Endothelial cell of umbilical vein (primary cell): ENCODE measurements around the gene FAM181A. TPM values are rescaled to one million over a fixed set of nuclear protein-coding genes. Genes with fewer than 3 reads are reported as not detected.

Source experiments
- BruUV-seq: library from RNA; stranded (reverse); fragments of 400-500 nt; replicated peaks from 2 replicates; lab custom pipeline; 2021; lab: Mats Ljungman, UMichigan
- CTCF ChIA-PET: fragments of 300-600, 350-600 bp; sonication (Branson Sonifier 250); formaldehyde crosslinking; loops from one replicate; lab custom pipeline; 2021; ENCODE audit warnings: antibody characterized with exemption, inconsistent platforms; lab: Charles Lee
- POLR2A ChIA-PET: fragments of 300-600, 350-600 bp; sonication (Branson Sonifier 250); formaldehyde crosslinking; loops from one replicate; lab custom pipeline; 2021; ENCODE audit warnings: antibody characterized with exemption, inconsistent platforms; lab: Charles Lee
- DNase-seq: peaks from one replicate; pipeline ENCODE4 v3.0.0-alpha.2; 2011; ENCODE audit warnings: low read depth, low spot score
- FAIRE-seq: peaks from 2 replicates; lab custom pipeline; 2011; peaks lifted over from hg19 to GRCh38; lab: Jason Lieb, UNC
- H2AFZ ChIP-seq: 2 replicates; pipeline ENCODE4 v1.6.0; 2012; ENCODE audit warnings: low read depth, low read length, control low read depth, inconsistent platforms
- H3K27ac ChIP-seq: 2 replicates; pipeline ENCODE4 v1.5.1; 2011; ENCODE audit warnings: low read depth, mild to moderate bottlenecking, control low read depth, low read length, moderate library complexity; ENCODE audit not compliant: insufficient read depth
- H3K27me3 ChIP-seq, 2 experiments: 2 replicates each; pipeline versions ENCODE4 v1.6.0 to v1.6.1; 2011; ENCODE audit warnings: low read length in 2 of 2, mixed read lengths in 1 of 2; ENCODE audit not compliant: control insufficient read depth in 2 of 2, insufficient read depth in 2 of 2
- H3K36me3 ChIP-seq, 2 experiments: 2 replicates in 1 of 2; 3 replicates in 1 of 2; pipeline ENCODE4 v1.5.1; 2011; ENCODE audit warnings: low read length in 2 of 2, mild to moderate bottlenecking in 1 of 2, moderate library complexity in 1 of 2; ENCODE audit not compliant: control insufficient read depth in 2 of 2, insufficient read depth in 2 of 2; ENCODE audit errors: extremely low read depth in 1 of 2
- H3K4me1 ChIP-seq: 3 replicates; pipeline ENCODE4 v1.5.1; 2011; ENCODE audit warnings: mild to moderate bottlenecking, low read length; ENCODE audit not compliant: control insufficient read depth, insufficient read depth; ENCODE audit errors: extremely low read depth
- H3K4me2 ChIP-seq: 2 replicates; pipeline ENCODE4 v1.6.1; 2011; ENCODE audit warnings: low read length, control low read depth, mixed read lengths; ENCODE audit not compliant: insufficient read depth
- H3K4me3 ChIP-seq, 3 experiments: fragments of 200-600 bp in 1 of 3; sonication (generic), shearing (Covaris generic) in 1 of 3; replicated peaks in 1 of 3; 2 replicates each; pipeline ENCODE4 v1.5.1; 2011 to 2016; ENCODE audit warnings: control low read depth in 3 of 3, low read length in 3 of 3, mild to moderate bottlenecking in 2 of 3, inconsistent platforms in 1 of 3, low read depth in 1 of 3, moderate library complexity in 1 of 3; ENCODE audit not compliant: insufficient read depth in 1 of 3
- H3K79me2 ChIP-seq: 2 replicates; pipeline ENCODE4 v1.6.0; 2012; ENCODE audit warnings: low read length, inconsistent platforms; ENCODE audit not compliant: control insufficient read depth, insufficient read depth
- H3K9ac ChIP-seq: replicated peaks from 2 replicates; pipeline ENCODE3; 2011; ENCODE audit warnings: low read length, control low read depth; ENCODE audit not compliant: insufficient read depth; ENCODE audit errors: extremely low read depth
- H3K9me1 ChIP-seq: replicated peaks from 3 replicates; pipeline ENCODE4 v1.6.0; 2011; ENCODE audit warnings: mild to moderate bottlenecking, low read length; ENCODE audit not compliant: control insufficient read depth, insufficient read depth; ENCODE audit errors: extremely low read depth
- H3K9me3 ChIP-seq: replicated peaks from 2 replicates; pipeline ENCODE4 v1.5.1; 2012; ENCODE audit warnings: low read length, inconsistent platforms; ENCODE audit not compliant: control insufficient read depth, insufficient read depth
- H4K20me1 ChIP-seq: replicated peaks from 2 replicates; pipeline ENCODE3; 2011; ENCODE audit warnings: mild to moderate bottlenecking, low read length; ENCODE audit not compliant: control insufficient read depth, insufficient read depth; ENCODE audit errors: extremely low read depth
- CTCF ChIP-seq, 2 donors: IDR thresholded peaks; 1 replicate in 1 of 2; 2 replicates in 1 of 2; pipeline ENCODE4 v1.5.1; 2011; ENCODE audit warnings: low read length in 2 of 2, mild to moderate bottlenecking in 2 of 2, moderate library complexity in 2 of 2, control low read depth in 1 of 2, inconsistent platforms in 1 of 2, low read depth in 1 of 2; ENCODE audit not compliant: insufficient read depth in 1 of 2; ENCODE audit errors: extremely low read depth in 1 of 2
- EZH2 ChIP-seq: IDR thresholded peaks from 2 replicates; pipeline ENCODE4 v1.6.1; 2012; ENCODE audit warnings: borderline replicate concordance, low read depth, mild to moderate bottlenecking, moderate library complexity, low read length, inconsistent platforms; ENCODE audit not compliant: severe bottlenecking
- FOS ChIP-seq: IDR thresholded peaks from 2 replicates; pipeline ENCODE4 v1.6.1; 2011; ENCODE audit warnings: mild to moderate bottlenecking, low read length, moderate library complexity, borderline replicate concordance; ENCODE audit not compliant: insufficient read depth
- GATA2 ChIP-seq: IDR thresholded peaks from 2 replicates; pipeline ENCODE4 v1.7.0; 2011; ENCODE audit warnings: low read depth, mild to moderate bottlenecking, moderate library complexity, mixed read lengths, low read length; ENCODE audit not compliant: insufficient read length, insufficient read depth
- JUN ChIP-seq: IDR thresholded peaks from 2 replicates; pipeline ENCODE4 v1.6.1; 2011; ENCODE audit warnings: borderline replicate concordance, low read depth; ENCODE audit not compliant: insufficient read length, insufficient read depth
- MAX ChIP-seq: IDR thresholded peaks from 2 replicates; pipeline ENCODE4 v1.6.1; 2011; ENCODE audit not compliant: insufficient read depth, insufficient read length
- MYC ChIP-seq: IDR thresholded peaks from one replicate; pipeline ENCODE4 v1.6.1; 2011; ENCODE audit warnings: mild to moderate bottlenecking, low read depth, low read length
- POLR2A ChIP-seq: IDR thresholded peaks from 2 replicates; pipeline ENCODE4 v1.6.1; 2012; ENCODE audit warnings: low read depth, mild to moderate bottlenecking, control low read depth, low read length
- POLR2AphosphoS5 ChIP-seq: IDR thresholded peaks from 2 replicates; pipeline ENCODE4 v1.6.1; 2012; ENCODE audit warnings: low read depth, mild to moderate bottlenecking, control low read depth, low read length, moderate library complexity; ENCODE audit not compliant: insufficient read depth
- dilution Hi-C: fragments of 300-500 bp; cut with MboI; formaldehyde crosslinking; loops from one replicate; pipeline ENCODE4 v1.15.0; 2019; ENCODE audit warnings: low sequenced_read_pairs; ENCODE audit not compliant: extremely low pct_ligation_motif_present
- intact Hi-C: fragments of 100-400 bp; cut with micrococcal nuclease; formaldehyde crosslinking; loops from one replicate; pipeline ENCODE4 v1.10.0; 2022
- polyA plus RNA-seq, 4 experiments: library from polyadenylated mRNA; depleted of rRNA in 3 of 4; stranded (reverse) in 3 of 4; unstranded in 1 of 4; fragments of >200 nt; gene quantifications; 2 replicates each; pipeline versions ENCODE4 v1.2.1 to v1.2.3, GENCODE V29; 2011 to 2012; ENCODE audit warnings: missing spikeins in 1 of 4
- total RNA-seq: library from RNA; stranded (reverse); gene quantifications from 2 replicates; pipeline ENCODE4 v1.2.3, GENCODE V29; 2021

The FAM181A gene
- total and polyA plus RNA-seq, 2 donors (not counting 3 experiments of a cell fraction or from before 2014, with no cell fraction given): not detected

GRCh38 chr14:93967637-93968250 lies 40.6 kb downstream of the FAM181A start:
- H2AFZ ChIP-seq: no peak overlapping the region
- no peaks in the 10 kb centered on the region for H3K36me3 ChIP-seq
- dilution Hi-C loops (no loop called here), intact Hi-C loops (no loop called here)
- TF ChIP-seq GATA2: no peak
- no peak for TF ChIP-seq POLR2AphosphoS5
- TF ChIP-seq POLR2A: no peak
- TF ChIP-seq EZH2: no peak
- no peak for TF ChIP-seq CTCF (IDR thresholded peaks at IDR 0.05; ENCODE audit: extremely low read depth in 1 of 2, insufficient read depth in 1 of 2, low read depth in 1 of 2, low read length in 2 of 2)
- TF ChIP-seq FOS: no peak
- no peak for TF ChIP-seq MAX
- TF ChIP-seq MYC: no peak
- no peak for TF ChIP-seq JUN
- no peaks in the 10 kb centered on the region for H4K20me1 ChIP-seq
- H3K9me3 ChIP-seq: no peaks in the 10 kb centered on the region
- ChIA-PET CTCF (interaction anchor here (0.6 to 8.6 kb wide), 2 partner anchors 17 to 27 kb away, joined by 3 to 116 read pairs; no protein-coding TSS in a partner anchor), POLR2A (no interaction called here)
- no peaks in the 10 kb centered on the region for H3K79me2 ChIP-seq
- no peak overlapping the region for H3K27ac ChIP-seq
- no peaks in the 10 kb centered on the region for H3K9me1 ChIP-seq
- no peaks in the 10 kb centered on the region for H3K27me3 ChIP-seq
- BruUV-seq: no TSS peak
- FAIRE-seq: no peak
- no peak overlapping the region for H3K4me3 ChIP-seq
- no peak overlapping the region for H3K4me2 ChIP-seq
- no peak for DNase-seq
- H3K9ac ChIP-seq: no peak overlapping the region
- H3K4me1 ChIP-seq: no peaks in the 10 kb centered on the region
